SK-N-SH (cell line): ENCODE results near the gene MYO7A. TPM values are rescaled to one million over a fixed set of nuclear protein-coding genes. Genes with fewer than 3 reads are reported as not detected.

Source experiments
- CTCF ChIA-PET: fragments of 300-600, 350-600 bp; formaldehyde crosslinking; extraction: SDS; loops from one replicate; lab custom pipeline; 2021; lab: Yijun Ruan, JAX
- POLR2A ChIA-PET: fragments of 350-600 bp; sonication (Branson Sonifier 250); formaldehyde crosslinking; extraction: SDS; loops from one replicate; lab custom pipeline; 2020; ENCODE audit warnings: antibody characterized with exemption, inconsistent platforms; lab: Yijun Ruan, JAX
- DNase-seq: peaks from one replicate; pipeline ENCODE4 v3.0.0; 2012
- H2AFZ ChIP-seq: fragments of 200-600 bp; sonication (generic); 2 replicates; pipeline ENCODE4 v1.8.1; 2016; ENCODE audit warnings: antibody characterized with exemption, mild to moderate bottlenecking, low read depth
- H3F3A ChIP-seq: fragments of 200-600 bp; sonication (generic); replicated peaks from 2 replicates; pipeline ENCODE3; 2016; ENCODE audit warnings: antibody characterized with exemption, mild to moderate bottlenecking; ENCODE audit not compliant: insufficient read depth
- H3K27ac ChIP-seq, 2 experiments: fragments of 200-500 bp in 1 of 2; fragments of 200-600 bp in 1 of 2; sonication (Bioruptor generic) in 1 of 2; sonication (generic), shearing (Covaris generic) in 1 of 2; 2 replicates each; pipeline versions ENCODE4 v1.5.1 to v1.6.1; 2014 to 2016; ENCODE audit warnings: low read depth in 2 of 2, inconsistent platforms in 1 of 2, low read length in 1 of 2, mild to moderate bottlenecking in 1 of 2, mixed read lengths in 1 of 2
- H3K27me3 ChIP-seq: fragments of 200-600 bp; sonication (generic), shearing (Covaris generic); 2 replicates; pipeline ENCODE4 v1.6.1; 2016; ENCODE audit warnings: mixed run types; ENCODE audit not compliant: insufficient read depth
- H3K36me3 ChIP-seq, 2 experiments: fragments of 200-500 bp in 1 of 2; fragments of 200-600 bp in 1 of 2; sonication (Bioruptor generic) in 1 of 2; sonication (generic) in 1 of 2; replicated peaks in 1 of 2; 2 replicates each; pipeline versions ENCODE3 to v1.5.1; 2014 to 2016; ENCODE audit warnings: low read length in 1 of 2, mild to moderate bottlenecking in 1 of 2; ENCODE audit not compliant: insufficient read depth in 2 of 2, control insufficient read depth in 1 of 2
- H3K4me1 ChIP-seq, 2 experiments: fragments of 200-500 bp in 1 of 2; fragments of 200-600 bp in 1 of 2; sonication (Bioruptor generic) in 1 of 2; sonication (generic), shearing (Covaris generic) in 1 of 2; 2 replicates each; pipeline versions ENCODE4 v1.5.1 to v1.6.1; 2014 to 2016; ENCODE audit warnings: low read depth in 1 of 2, low read length in 1 of 2, mixed run types in 1 of 2; ENCODE audit not compliant: insufficient read depth in 2 of 2, control insufficient read depth in 1 of 2
- H3K4me2 ChIP-seq: fragments of 200-600 bp; sonication (generic), shearing (Covaris generic); 2 replicates; pipeline ENCODE4 v1.6.1; 2017; ENCODE audit warnings: mixed run types
- H3K4me3 ChIP-seq, 2 experiments: fragments of 200-500 bp in 1 of 2; fragments of 200-600 bp in 1 of 2; sonication (Bioruptor generic) in 1 of 2; sonication (generic), shearing (Covaris generic) in 1 of 2; 2 replicates each; pipeline versions ENCODE4 v1.5.1 to v1.8.1; 2014 to 2016; ENCODE audit warnings: low read depth in 2 of 2, inconsistent platforms in 1 of 2, low read length in 1 of 2, mild to moderate bottlenecking in 1 of 2, mixed read lengths in 1 of 2, moderate library complexity in 1 of 2
- H3K79me2 ChIP-seq: fragments of 200-600 bp; sonication (generic); 2 replicates; pipeline ENCODE4 v1.8.1; 2017; ENCODE audit warnings: mild to moderate bottlenecking; ENCODE audit not compliant: insufficient read depth
- H3K9ac ChIP-seq: fragments of 200-600 bp; sonication (generic); 2 replicates; pipeline ENCODE4 v1.6.1; 2017; ENCODE audit warnings: mixed run types
- H3K9me2 ChIP-seq: fragments of 200-600 bp; sonication (generic); 2 replicates; pipeline ENCODE4 v1.6.1; 2017; ENCODE audit warnings: mixed run types
- H3K9me3 ChIP-seq: fragments of 200-600 bp; sonication (generic); 2 replicates; pipeline ENCODE4 v1.6.1; 2017; ENCODE audit warnings: mixed run types, mild to moderate bottlenecking, moderate library complexity
- H4K20me1 ChIP-seq: fragments of 200-600 bp; sonication (generic); 2 replicates; pipeline ENCODE4 v1.6.1; 2017; ENCODE audit warnings: mild to moderate bottlenecking, mixed run types; ENCODE audit not compliant: insufficient read depth
- CTCF ChIP-seq: fragments of 200-600 bp; sonication (generic); IDR thresholded peaks from 2 replicates; pipeline ENCODE4 v1.6.1; 2017; ENCODE audit warnings: antibody characterized with exemption, mild to moderate bottlenecking, moderate library complexity
- EP300 ChIP-seq, 2 experiments: IDR thresholded peaks; 2 replicates each; pipeline versions ENCODE4 v1.4.0 to v1.6.1; 2012; ENCODE audit warnings: borderline replicate concordance in 1 of 2, low read depth in 1 of 2, low read length in 1 of 2
- EZH2phosphoT487 ChIP-seq: fragments of 200-600 bp; sonication (generic); IDR thresholded peaks from 2 replicates; pipeline ENCODE4 v1.6.1; 2017; ENCODE audit warnings: low read depth, mixed run types, mild to moderate bottlenecking, antibody characterized with exemption, moderate library complexity, borderline replicate concordance
- FOXJ3 ChIP-seq: sonication (generic); formaldehyde crosslinking; IDR thresholded peaks from 2 replicates; pipeline ENCODE4 v1.5.1; 2020; ENCODE audit warnings: mild to moderate bottlenecking, missing genetic modification reagents
- FOXM1 ChIP-seq: IDR thresholded peaks from 2 replicates; pipeline ENCODE4 v1.4.0; 2012; ENCODE audit warnings: low read depth, mild to moderate bottlenecking
- GABPA ChIP-seq: IDR thresholded peaks from 2 replicates; pipeline ENCODE4 v1.4.0; 2012; ENCODE audit warnings: low read depth, mild to moderate bottlenecking
- MXI1 ChIP-seq: IDR thresholded peaks from 2 replicates; pipeline ENCODE4 v1.6.1; 2012; ENCODE audit warnings: mild to moderate bottlenecking, low read depth, low read length, improper control_type of control experiment
- NRF1 ChIP-seq: IDR thresholded peaks from 2 replicates; pipeline ENCODE4 v1.6.1; 2012; ENCODE audit warnings: low read depth, mild to moderate bottlenecking, low read length
- RAD21 ChIP-seq: IDR thresholded peaks from 2 replicates; pipeline ENCODE4 v1.6.1; 2012; ENCODE audit warnings: mild to moderate bottlenecking, low read length
- RCOR1 ChIP-seq: fragments of 150-350 bp; IDR thresholded peaks from 2 replicates; pipeline ENCODE4 v1.6.1; 2017; ENCODE audit warnings: antibody characterized with exemption, low read length
- RFX5 ChIP-seq: IDR thresholded peaks from 2 replicates; pipeline ENCODE4 v1.6.1; 2012; ENCODE audit warnings: mild to moderate bottlenecking, improper control_type of control experiment, low read length
- RXRA ChIP-seq: IDR thresholded peaks from 2 replicates; pipeline ENCODE4 v1.4.0; 2012; ENCODE audit warnings: low read depth, mild to moderate bottlenecking, borderline replicate concordance
- SMC3 ChIP-seq: IDR thresholded peaks from 2 replicates; pipeline ENCODE4 v1.6.1; 2012; ENCODE audit warnings: low read depth, low read length, improper control_type of control experiment
- TAF1 ChIP-seq: IDR thresholded peaks from 2 replicates; pipeline ENCODE4 v1.6.1; 2012; ENCODE audit warnings: low read depth, mild to moderate bottlenecking, low read length, moderate library complexity, borderline replicate concordance
- TEAD4 ChIP-seq: IDR thresholded peaks from 2 replicates; pipeline ENCODE4 v1.4.0; 2012; ENCODE audit warnings: mild to moderate bottlenecking, borderline replicate concordance; ENCODE audit not compliant: insufficient read depth
- USF1 ChIP-seq: IDR thresholded peaks from 2 replicates; pipeline ENCODE4 v1.4.0; 2012; ENCODE audit warnings: low read depth, borderline replicate concordance
- USF2 ChIP-seq: fragments of 150-350 bp; IDR thresholded peaks from 2 replicates; pipeline ENCODE4 v1.6.1; 2017; ENCODE audit warnings: antibody characterized with exemption, low read length, low read depth, borderline replicate concordance
- YY1 ChIP-seq: IDR thresholded peaks from 2 replicates; pipeline ENCODE4 v1.4.0; 2012; ENCODE audit warnings: low read depth, mild to moderate bottlenecking
- ZBTB33 ChIP-seq: IDR thresholded peaks from 2 replicates; pipeline ENCODE4 v1.4.0; 2012; ENCODE audit warnings: low read depth, borderline replicate concordance
- WGBS: methylation state at CpG from one replicate; pipeline ENCODE4 v1.1.6; 2017; ENCODE audit warnings: low lambda C conversion rate; 5-methylcytosine and 5-hydroxymethylcytosine counted together
- polyA plus RNA-seq, 3 experiments: library from polyadenylated mRNA; depleted of rRNA; stranded (reverse); fragments of >200 nt; gene quantifications; 2 replicates each; pipeline ENCODE4 v1.2.3, GENCODE V29; 2012

The MYO7A gene
- polyA plus RNA-seq, 1 of the 3 experiments (the other 2 are of a cell fraction) = 0.08 TPM

- TF ChIP-seq MXI1 (no peak), EP300 (IDR thresholded peaks at IDR 0.05; ENCODE audit: borderline replicate concordance in 1 of 2, low read depth in 1 of 2, low read length in 1 of 2) (no peak), RXRA (no peak), FOXM1 (no peak), GABPA (no peak), NRF1 (no peak), TAF1 (no peak), RCOR1 (no peak)
Observed at GRCh38 chr11:77217156-77217555, 89.1 kb downstream of the MYO7A start (continued).

- H3K27ac ChIP-seq = no peak overlapping the region
- H3K9me3 ChIP-seq = no peaks in the 10 kb centered on the region
- H3K9ac ChIP-seq = no peak overlapping the region
- no peak overlapping the region for H2AFZ ChIP-seq
- TF ChIP-seq SMC3 = no peak
- TF ChIP-seq YY1 = no peak
- TF ChIP-seq FOXM1 = no peak
- no peak for TF ChIP-seq EZH2phosphoT487
- TF ChIP-seq RFX5 = no peak
- TF ChIP-seq CTCF = no peak
- no peak for TF ChIP-seq RAD21
- no peak for TF ChIP-seq ZBTB33
- no peak for TF ChIP-seq FOXJ3 (CRISPR knock-in tag)
- TF ChIP-seq USF1 = no peak
- no peak for TF ChIP-seq TEAD4
- TF ChIP-seq RCOR1 = no peak
- TF ChIP-seq USF2 = no peak
- 59% methylated on average over 9 of the region's 9 CpGs for WGBS
- no peaks in the 10 kb centered on the region for H3K4me1 ChIP-seq
- H3F3A ChIP-seq = no peaks in the 10 kb centered on the region
- ChIA-PET POLR2A (no interaction called here), CTCF (no interaction called here)
- H4K20me1 ChIP-seq = no peaks in the 10 kb centered on the region
- H3K36me3 ChIP-seq = no peaks in the 10 kb centered on the region
- no peak overlapping the region for H3K4me2 ChIP-seq
- no peak overlapping the region for H3K4me3 ChIP-seq
- no peaks in the 10 kb centered on the region for H3K9me2 ChIP-seq
- no peaks in the 10 kb centered on the region for H3K79me2 ChIP-seq
- no peaks in the 10 kb centered on the region; the same call in 1 of the 2 replicates for H3K27me3 ChIP-seq
- DNase-seq = no peak
Observed at GRCh38 chr11:77223797-77224196, 95.8 kb downstream of the MYO7A start.
